NCI-H2107 (cell line): ENCODE results near the gene PIP5K1C.

Source experiments
- DNase-seq: peaks from one replicate; lab custom pipeline; 2025; lab: John Stamatoyannopoulos, UW

PIP5K1C gene

DNA sequence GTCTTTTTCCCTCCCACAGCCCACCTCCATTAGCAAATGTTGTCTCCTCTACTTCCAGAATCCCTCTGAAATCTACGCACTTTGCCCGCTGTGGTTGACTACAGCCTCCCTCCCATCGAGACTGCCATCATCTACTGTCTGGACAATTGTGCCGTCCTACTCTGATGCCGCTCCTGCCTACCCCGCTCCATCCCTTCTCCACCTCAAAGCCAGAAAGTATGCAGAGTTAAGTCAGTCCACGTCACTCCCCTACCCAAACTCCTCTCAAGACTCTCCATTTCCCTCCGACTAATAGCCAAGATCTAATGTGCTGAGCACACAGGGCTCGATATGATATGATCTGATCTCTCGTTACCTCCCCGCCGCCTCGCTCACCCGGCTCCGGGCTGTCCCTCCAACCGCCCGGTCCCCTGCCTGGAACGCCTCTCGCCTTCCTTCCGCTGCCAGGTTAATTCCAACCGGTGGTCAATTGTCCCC is 74.2 kb downstream of the PIP5K1C start:
- no peak for DNase-seq

DNA sequence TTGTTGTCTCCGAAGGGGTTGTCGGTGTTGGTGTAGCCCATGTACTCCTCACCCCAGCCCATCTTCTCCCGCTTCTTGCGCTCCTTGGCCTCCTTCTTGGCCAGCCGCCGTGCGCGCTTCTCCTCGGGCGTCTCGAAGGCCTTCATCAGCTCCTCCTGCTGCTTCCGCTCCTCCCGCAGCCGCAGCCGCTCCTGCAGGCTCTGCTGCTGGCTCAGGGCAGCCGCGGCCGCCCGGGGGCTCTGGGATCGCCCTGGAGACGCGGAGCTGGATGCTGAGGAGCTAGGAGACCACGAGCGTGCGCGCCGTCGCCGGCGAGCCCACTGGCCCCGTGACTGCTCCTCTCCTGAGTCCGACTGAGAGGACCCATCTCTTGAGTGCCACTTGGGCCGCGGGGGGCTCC is 76.6 kb downstream of the PIP5K1C start:
- no peak for DNase-seq

- no peak for DNase-seq
These were observed 78.0 kb downstream of the PIP5K1C start for GRCh38 chr19:3622224-3622623.

GRCh38 chr19:3621689-3622088 is 78.6 kb downstream of the PIP5K1C start:
- no peak for DNase-seq

- no peak for DNase-seq
These were observed 79.3 kb downstream of the PIP5K1C start for GRCh38 chr19:3620817-3621547.

DNA sequence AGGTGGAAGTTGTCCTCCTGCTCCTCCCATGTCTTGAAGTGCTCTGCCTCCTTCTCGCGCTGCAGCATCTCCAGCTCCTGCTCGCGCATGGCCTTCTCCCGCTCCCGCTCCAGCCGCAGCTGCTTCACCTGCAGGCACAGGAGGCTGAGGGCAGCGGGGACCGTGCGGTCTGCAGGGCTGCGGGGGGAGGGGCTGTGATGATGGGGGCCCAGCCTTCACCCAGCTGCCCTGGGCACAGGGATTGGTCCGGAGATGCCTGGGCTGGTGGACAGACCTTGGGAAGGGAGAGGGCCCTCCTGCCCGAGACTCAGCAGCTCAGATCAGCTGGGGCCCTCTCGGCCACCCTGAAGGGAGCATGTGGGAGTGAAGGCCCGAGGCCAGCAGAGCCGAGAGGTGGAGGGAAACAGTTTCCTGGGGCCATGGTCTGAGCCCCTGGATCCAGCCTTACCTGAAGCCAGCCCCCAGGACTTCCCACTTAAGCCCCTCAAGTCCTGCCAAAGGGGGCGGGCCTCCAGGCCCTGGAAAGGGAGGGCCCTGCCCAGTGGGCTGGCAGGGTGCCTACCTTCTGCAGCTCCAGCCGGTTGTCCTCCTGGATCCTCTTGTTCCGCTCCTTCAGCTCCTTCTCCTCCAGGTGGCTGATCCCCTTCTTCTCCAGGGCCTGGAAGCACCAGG is 80.0 kb downstream of the PIP5K1C start:
- no peak for DNase-seq

DNA sequence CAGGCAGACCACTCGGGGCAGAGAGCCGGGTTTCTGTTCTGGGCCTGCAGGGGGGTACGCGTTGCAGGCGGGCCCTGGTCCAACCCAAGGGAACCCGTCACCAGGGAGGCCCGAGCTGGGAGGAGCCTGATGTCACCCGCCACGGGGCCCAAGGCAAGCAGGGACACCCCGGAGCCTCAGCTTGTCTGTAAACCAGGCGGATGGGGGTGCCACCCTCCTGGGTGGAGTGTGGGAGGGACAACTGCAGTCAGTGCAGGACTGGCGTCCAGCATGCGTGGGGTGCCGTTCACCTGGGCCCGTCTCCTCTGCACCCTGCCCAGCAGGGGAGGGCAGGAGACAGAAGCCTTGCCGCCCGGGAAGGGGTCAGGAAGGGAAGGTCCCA is 80.6 kb downstream of the PIP5K1C start:
- DNase-seq = no peak

DNA sequence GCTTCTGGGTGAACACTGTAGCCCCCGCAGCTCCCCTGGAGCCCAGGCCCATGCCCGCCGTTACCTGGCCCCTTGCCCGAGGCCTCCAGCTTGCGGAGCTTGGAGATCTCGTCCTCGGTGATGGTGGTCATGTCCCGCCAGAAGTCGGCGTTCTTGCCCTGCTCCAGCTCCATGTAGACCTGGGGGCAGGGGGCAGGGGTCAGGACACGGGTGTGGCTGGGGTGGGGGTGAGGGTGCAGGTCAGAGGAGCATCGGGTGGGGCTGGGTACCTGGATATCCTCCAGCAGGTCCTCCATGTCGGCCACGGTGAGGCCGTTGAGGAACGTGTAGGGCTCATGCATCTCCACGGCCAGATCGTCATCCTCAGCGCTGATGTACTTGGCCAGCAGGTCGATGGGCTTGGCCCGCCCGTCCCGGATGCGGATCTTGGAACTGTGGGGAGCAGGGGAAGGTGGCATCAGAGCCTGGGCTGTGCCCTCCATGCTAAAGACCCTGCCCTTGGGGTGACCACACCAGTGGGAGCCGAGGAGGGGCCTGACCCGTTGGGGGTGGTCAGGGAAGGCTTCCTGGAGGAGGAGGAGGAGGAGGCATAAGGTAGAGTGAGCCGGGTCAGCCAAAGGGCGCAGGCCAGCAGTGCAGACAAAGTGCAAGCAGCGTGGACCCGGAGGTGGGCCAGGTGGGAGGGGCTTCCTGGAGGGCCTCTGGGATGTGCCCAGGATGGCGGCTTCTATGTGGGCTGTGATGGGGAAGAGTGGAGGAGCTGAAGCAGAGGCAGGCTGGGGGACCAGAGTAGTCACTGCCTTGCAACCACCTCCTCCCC is 81.2 kb downstream of the PIP5K1C start:
- DNase-seq = no peak

DNA sequence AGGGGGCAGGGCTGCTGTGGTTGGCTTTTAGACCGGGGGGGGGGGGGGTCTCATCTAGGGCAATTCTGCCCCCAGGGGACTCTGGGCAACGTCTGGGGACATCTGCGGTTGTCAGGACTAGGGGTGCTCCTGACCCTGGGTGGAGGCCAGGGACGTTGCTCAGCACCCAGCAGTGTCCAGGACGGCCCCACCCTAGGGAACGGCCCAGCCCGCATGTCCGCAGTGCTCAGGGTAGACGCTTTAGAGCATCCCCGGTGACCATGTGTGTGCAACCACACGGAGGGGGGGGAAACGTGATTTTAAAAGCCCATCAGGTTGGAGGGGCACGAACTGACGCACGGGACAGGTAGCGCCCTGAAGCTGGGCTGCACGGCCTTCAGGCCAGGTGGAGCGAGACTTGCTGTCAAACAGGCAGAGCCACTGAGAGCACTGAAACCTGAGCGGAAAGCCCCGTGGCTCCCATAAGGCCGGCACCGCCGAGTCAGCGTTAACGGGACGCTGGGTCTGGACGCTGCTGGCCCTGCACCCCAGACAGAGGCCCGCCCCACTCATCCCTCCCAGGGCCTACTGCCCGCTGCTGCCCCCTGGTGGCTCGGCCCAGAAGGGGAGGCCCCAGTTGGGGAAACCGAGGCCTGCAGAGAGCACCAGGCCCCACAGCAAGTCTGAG is 82.0 kb downstream of the PIP5K1C start:
- DNase-seq = no peak

DNA sequence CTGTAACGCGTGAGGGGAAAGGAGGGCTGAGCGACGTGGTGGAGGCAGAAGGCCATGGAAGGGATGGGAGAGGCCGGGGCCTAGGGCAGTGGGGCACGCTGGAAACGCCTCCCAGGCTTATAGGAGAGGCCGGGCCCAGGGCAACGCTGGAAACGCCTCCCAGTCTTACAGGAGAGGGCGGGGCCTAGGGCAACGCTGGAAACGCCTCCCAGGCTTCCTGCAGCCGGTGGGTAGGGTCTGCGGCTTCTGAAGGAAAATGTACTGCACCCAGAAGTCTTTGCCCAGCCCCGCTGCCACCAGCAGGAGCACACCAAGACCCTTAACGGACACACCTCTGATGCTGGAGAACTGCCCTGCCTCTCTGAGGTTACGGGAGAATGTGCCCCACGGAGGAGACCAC is 82.8 kb downstream of the PIP5K1C start:
- no peak for DNase-seq

DNA sequence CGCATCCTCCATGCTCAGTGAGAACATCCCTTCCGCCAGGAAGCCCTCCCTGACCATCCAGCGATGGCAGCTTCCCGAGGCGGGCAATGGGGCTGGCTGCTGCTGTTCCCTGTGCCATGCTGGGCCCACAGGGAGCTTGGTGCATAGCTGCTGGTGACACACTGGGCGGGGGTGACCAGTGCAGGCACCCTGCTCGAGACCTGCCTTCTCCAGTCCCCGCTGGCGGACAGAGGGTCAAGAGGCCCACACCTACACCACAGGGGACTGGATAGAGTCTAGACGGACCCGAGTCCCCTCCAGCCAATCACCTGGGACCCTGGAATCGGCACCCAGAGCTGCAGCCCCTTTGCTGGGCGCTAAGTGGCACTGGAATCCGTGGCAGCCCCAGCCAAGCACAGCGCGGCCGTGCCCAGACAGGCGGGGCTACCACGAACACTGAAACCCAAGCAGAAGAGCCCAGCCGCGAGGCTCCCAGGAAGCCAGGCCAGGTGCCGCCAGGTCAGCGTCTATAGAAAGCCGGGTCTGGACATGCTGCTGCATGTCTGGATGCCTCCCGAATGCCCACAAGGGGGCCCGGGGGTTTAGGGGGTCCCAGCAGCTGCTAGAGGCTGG is 84.6 kb downstream of the PIP5K1C start:
- no peak for DNase-seq

DNA sequence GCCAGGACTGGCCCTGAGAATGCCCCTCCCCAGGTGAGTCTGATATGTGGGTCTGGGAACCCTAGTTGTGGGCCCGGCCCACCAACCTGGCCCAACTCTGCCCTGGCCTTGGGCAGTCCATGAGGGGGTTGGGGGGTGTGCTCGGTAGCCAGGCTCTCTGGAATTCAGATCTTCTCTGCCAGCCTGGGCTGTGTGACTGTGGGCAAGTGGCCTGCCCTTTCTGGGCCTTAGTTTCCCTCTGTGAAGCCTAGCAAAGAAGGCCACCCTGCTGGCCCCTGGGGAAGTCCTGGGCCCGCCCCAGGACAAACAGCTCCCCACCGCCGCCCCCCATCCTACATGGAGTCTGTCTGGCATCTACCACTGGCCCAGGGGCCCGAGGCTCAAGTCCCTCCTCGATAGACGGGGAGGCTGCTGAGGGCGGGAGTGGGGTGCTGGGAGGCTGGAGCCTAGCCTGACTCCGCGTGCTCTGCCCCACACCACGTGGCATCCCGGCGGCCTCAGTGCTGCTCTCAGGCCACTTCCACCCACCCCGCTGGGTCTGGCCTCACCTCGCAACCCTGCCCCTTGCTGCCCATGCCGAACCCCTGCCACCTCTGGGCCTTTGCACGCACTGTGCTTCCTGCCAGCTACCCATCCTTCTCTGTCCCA is 85.3 kb downstream of the PIP5K1C start:
- DNase-seq = no peak

- DNase-seq = no peak
These were observed 86.2 kb downstream of the PIP5K1C start for GRCh38 chr19:3613818-3614661.

DNA sequence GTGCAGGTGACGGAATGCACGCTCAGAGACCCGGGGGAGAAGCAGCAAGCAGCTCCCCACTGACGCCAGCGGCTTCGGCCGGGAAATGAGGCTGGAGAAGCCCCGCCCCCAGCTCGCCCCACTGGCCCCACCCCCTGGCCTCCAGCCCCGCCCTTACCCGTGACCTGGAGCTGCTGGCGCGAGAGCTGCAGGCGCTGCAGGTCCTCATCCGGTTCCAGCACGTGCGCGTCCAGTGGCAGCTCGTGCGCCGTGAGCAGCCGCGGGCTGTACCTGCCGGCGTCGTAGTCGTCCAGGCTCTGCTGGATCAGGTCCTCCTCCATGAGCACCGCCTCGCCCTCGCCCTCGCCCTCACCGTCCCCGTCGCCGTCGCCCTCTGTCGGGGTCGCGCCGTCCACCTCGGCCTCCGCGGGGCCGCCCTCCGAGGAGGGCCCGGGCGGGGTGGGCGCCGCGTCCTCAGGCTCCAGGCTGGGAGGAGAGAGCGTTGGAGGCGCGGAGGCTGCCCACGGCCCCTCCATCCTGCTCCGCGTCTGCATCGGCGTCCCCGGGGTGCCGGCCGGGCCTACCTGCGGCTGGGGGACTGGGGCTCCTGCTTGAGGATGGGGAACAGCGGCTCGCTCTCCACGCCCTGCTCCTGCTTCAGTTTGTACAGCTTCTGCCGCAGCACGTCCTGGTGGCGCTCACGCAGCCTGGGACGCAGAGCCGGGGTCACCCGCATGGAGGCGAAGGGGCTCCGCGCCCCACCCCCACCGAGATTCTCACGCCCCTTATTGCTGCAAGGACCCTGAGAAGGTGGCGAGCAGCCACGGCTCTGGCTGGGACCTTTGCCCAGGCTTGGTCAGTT is 87.1 kb downstream of the PIP5K1C start:
- no peak for DNase-seq

DNA sequence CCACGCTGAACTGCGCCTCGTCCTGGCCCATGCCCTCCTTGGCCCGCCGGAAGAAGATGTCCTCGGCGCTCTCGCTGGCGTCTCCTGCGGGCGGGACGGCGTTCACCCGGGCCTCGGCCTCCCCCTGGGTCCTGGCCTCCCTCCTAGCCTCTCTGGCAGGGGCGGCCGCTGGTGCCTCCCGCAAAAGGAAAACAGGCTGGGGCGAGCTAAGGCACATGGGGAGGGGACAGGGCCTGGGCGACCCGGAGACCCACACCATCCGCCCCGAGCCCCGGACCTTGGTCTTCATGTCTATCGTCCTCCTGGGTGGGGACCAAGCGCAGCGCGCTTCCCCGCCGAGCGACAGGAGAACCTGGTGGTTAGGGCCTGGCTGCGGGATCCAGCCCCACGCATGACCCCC is 87.9 kb downstream of the PIP5K1C start:
- DNase-seq = no peak

DNA sequence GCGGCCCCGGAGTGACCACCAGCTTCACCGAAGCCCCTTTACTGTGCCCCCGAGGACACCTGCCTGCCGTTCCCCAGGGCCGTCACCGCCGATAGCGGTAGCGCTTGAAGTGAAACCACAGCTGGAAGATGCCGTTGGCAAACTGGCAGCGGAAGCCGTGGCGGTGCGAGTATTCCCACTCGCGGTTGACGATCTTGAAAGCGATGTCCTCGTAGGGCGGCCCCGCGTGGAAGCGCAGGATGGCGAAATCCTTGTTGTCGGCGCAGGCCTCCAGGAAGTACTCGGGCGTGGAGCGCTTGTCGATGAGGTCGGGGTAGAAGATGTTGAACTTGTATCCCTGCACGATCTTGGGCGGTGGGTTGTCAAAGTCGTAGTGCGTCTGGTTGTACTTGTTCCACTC is 88.4 kb downstream of the PIP5K1C start:
- no peak for DNase-seq

DNA sequence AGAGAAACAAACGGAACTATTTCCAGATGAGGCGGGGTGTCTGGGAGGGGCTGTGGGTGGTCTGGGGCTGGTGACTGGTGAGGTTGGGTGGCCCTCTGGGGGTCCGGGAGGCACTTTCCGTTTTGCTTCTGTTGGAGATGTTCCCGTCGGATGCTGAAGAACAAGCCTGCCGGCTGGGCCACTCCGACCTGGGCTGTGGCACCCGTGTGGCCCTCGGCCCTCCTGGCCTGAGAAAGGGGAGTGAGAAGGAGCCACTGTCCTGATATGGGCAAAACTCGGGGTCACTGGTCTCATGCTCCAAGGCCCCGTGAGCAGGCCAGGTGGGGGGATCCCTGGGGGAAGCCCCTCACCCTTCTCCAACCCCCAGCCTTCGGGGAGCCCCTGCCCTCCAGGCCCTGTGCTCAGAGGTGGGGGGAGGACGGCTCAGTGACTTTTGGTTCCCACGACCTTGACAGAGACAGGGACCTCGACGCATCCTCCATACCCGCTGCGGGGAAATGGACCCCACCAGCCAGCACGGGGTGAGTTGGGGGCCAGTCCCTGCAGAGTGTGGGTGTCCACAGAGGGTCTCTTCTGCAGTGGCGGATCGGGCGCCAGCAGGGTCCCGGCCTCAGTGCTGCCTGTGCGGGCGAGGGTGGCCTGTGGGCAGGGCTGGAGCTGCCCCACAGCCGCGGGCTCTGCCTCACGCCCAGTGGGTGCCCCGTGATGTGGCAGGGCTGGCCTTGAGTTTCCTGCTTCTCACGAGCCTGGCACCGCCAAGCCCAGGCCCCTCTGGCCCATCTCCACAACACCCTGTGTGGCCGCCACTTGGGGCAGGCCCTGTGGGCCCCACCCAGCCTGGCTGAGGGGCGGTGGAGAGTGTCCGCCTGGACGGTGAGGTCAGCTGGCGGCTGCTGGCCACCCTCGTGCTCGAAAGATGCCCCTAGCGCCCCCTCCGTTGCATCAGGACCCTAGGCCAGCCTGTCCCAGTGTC is 89.2 kb downstream of the PIP5K1C start:
- DNase-seq = no peak
